Kidney tubule cell (primary cell): ENCODE data around the gene AGO4.
"Not testable (repeated sequence)": the region's sequence is repeated elsewhere in the genome, so short reads cannot be mapped to it uniquely, and the experiment has no call there.

Experiments used
- DNase-seq: peaks from one replicate; pipeline ENCODE4 v3.0.0-alpha.2; 2018; ENCODE audit warnings: low spot score

Gene AGO4

GRCh38 chr1:35810096-35810881 is 2.5 kb downstream of the AGO4 start:
- peak; percentile 67 for DNase-seq

GRCh38 chr1:35812754-35813153 is 4.9 kb downstream of the AGO4 start:
- not testable (repeated sequence) for DNase-seq

- DNase-seq: no peak
These were observed 17.4 kb downstream of the AGO4 start for GRCh38 chr1:35825255-35825654.

DNA sequence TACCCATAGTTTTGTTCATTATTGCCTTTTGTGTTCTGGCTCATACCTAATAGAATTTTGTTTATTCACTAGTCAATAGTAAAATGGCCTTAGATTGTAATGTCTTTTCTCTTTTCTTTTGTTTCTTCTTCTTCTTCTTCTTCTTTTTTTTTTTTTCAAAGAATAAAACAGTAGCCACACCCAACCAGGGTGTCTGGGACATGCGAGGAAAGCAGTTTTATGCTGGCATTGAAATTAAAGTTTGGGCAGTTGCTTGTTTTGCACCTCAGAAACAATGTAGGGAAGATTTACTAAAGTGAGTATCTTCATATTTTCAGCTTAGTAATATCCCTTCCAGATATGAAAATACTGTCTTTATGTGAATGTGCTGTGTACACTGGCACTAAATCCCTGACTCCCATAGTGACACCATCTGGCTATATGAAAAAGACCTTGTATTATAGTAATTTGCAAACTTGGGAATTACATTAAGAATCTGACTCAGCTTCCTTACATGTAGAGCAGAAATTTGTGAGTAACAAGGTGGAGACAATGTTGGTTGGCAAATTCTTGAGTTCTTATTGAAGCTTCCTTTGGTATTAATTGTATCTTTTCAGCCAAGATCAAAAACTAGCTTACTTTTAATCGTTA is 24.6 kb downstream of the AGO4 start:
- DNase-seq: no peak

DNA sequence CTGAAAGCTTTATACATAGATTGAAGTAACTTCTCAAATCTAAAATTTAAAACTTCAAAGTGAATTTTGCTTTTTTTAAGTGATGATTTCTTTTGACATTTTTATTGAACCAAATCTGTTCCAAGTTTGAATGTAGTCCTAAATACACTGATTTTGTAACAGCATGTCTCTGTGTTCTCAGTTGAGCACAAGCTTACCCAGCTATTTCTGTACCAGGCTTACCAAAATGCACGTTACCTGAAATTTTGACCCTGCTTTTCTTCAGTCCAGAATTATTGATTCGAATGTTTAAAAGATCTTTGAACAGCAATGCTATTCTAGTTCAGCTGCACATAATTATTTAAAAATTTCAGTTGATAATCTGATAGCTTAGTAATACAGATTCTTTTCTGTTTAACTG is 25.6 kb downstream of the AGO4 start:
- DNase-seq: no peak

- no peak for DNase-seq
These were observed 26.4 kb downstream of the AGO4 start for GRCh38 chr1:35834218-35834617.

DNA sequence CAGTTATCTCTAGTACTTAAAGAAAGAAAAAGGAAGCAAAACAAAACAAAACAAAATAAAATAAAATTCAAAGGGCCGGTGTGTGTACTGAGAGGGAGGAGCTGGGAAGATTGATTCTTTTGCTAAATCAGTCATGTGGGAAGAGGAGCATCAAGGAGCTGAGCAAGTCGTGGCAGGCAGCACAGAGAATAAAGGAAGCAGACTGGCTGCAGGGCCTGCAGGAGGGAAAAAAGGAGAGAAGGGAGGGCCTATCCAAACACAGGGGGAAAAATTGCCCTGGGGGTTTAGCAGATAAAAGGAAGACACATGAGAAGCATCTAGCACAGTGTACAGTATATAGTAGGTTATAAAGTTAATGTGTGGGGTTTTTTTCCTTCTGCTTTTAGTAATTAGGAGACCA is 27.6 kb downstream of the AGO4 start:
- DNase-seq: no peak

DNA sequence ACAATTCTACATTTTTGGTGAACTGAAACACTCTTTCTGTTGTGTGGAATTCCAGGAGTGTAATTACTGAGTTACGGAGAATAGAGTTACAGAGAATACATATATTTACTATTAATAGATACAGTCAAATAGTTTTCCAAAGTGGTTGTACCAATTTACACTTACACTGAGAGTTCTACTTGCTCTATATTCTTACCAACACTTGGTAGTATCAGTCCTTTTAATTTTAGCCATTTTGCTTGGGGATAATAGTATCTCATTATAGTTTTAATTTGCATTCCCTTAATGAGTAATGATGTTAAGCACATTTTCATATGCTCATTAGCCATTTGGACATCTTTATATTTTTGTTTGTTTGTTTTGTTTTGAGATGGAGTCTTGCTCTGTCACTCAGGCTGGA is 28.9 kb downstream of the AGO4 start:
- DNase-seq: no peak

DNA sequence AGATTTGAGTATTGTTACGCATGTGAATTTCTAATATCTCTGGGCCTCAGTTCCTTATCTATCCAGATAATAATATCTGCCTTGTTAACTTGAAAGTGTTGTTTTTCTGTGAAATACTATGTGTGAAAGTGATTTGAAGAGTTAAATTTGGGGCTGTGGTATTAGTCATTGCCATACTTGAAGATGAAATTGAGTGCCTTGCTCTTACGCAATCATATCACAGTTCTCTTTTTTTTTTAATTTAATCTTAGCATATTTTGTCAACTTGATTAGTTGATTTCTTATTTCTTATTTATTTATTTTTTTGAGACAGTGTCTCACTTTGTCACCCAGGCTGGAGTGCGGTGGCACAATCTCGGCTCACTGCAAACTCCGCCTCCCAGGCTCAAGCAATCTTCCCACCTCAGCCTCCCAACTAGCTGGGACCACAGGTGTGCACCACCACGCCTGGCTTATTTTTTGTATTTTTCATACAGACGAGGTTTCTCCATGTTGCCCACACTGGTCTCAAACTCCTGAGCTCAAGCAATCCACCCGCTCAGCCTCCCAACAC is 31.0 kb downstream of the AGO4 start:
- no peak for DNase-seq

GRCh38 chr1:35844826-35845225 is 37.0 kb downstream of the AGO4 start:
- no peak for DNase-seq

- no peak for DNase-seq
These were observed 38.0 kb downstream of the AGO4 start for GRCh38 chr1:35845766-35846165.

DNA sequence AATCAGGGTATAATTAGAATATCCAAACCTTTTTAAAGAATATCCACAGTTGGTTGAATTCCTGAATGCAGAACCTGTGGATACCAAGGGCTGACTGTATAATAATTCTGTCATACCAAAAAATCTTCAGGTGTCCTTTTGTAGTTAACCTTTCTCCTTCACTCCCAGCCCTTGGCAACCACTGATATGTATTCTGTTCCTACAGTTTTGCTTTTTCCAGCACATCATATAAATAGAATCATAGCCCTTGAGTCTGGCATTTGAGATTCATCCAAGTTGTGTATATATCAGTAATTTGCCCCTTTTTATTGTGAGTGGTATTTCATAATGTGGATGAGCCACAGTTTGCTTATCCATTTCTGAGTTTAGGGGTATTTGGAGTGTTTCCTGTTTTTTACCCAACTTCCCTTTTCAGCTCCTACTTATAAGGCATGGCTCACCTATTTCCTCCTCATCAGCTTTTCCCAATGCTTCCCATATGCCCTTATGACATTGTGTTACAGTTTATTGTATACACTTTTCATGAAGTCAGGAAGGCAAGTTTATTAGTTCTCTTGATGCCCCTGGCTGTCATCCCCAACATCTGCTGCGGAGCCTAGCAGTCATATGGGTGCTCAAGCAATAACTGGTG is 40.2 kb downstream of the AGO4 start:
- no peak for DNase-seq

DNA sequence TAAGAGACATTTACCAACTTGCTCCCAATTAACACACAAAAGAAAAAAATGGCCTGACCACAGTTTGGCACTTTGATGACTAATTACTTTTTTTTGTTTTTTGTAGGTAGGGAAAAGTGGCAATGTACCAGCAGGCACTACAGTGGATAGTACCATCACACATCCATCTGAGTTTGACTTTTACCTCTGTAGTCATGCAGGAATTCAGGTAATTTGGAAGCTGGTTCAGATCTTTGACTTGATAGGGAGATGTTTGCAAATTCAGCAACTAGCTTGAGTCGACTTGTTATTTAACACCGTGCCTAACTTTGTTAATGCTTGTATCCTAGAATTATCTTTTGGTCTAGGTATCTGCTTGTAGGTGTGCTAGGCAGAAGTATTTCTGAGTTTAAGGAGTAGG is 42.2 kb downstream of the AGO4 start:
- DNase-seq: no peak

- DNase-seq: no peak
These were observed 42.9 kb downstream of the AGO4 start for GRCh38 chr1:35850716-35851115.

- DNase-seq: no peak
These were observed 43.5 kb downstream of the AGO4 start for GRCh38 chr1:35851132-35851869.

DNA sequence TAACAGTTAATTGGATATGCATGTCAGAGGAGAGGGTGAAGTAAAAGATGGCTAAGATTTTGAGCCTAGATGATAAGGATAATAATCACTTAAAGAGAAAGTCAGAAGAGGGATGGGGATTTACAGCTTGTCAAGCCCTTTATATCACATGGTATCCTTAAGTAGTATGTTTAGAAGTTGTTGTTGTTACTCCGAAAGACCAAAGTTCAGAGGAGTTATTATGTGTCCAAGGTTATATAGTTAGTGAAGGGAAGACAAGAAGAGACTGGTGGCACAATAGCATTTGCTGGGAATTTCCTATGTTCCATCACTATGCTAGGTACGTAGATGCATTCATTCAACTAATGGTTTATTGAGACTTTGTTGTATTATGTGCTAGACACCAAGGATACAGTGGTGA is 44.4 kb downstream of the AGO4 start:
- no peak for DNase-seq

- DNase-seq: no peak
These were observed 47.3 kb downstream of the AGO4 start for GRCh38 chr1:35854989-35855700.

GRCh38 chr1:35856964-35857363 is 49.1 kb downstream of the AGO4 start:
- no peak for DNase-seq

DNA sequence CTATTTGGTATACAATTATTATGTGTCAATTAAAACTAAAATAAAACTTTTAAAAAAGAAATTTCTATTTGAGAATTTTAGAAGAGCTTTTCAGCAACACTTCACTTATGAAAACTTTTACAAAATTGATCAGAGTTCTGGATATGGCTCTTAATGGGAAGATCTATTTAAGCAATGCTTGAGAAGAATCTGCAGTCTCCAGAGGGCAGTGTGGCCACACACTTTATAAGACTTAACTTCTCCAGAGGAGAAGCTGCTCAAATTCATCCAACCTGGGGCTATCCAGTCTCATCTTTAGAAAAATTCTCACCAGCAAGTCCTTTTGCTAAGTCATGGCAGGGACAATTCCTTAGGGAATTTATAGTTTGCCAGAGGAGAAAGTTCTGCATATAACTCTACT is 50.0 kb downstream of the AGO4 start:
- DNase-seq: no peak

DNA sequence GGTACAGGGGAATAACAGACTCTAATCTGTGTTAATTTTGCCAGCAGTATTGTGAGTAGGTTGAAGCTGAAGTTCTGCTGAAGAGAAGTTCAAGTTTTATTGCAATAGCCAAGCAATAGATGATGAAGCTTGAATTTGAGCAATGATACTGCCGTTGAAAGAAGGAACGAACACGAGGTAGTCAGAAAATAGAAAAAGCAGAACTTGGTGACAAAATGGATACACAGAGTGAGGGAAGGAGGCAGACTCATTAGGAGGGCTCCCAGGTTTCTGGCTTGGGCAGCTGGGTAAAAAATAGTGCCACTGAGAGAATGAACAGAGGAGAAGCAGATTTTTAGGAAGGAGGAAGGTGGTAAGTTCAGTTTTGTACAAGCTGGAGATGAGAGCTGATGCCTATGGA is 52.9 kb downstream of the AGO4 start:
- no peak for DNase-seq

GRCh38 chr1:35863136-35863535 is 55.3 kb downstream of the AGO4 start:
- no peak for DNase-seq
